ENCODE results near the gene ZBTB26. TPM values are rescaled to one million over a fixed set of nuclear protein-coding genes. Genes with fewer than 3 reads are reported as not detected.

The ZBTB26 gene
- total and polyA plus RNA-seq, 10 of the 15 experiments (the other 5 are each of a cell fraction or from before 2014, with no cell fraction given), result 1.8 to 19.5 (median 4.5) TPM

DNA sequence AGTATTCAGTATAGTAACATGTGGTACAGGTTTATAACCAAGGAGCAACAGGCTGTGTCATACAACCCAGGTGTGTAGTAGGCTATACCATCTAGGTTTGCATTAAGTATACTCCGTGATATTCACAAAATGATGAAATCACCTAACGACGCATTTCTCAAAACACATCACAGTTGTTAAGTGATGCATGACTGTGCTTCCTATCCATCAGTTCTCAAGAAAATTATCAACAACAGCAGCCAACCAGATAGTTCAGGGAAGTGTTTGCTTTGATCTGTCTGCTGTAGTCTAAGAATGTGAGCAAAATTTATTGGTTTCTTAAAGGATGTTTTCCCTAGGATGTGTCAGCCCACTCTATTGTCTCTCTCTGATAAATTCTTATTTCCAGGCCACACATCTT, 7.4 kb downstream of the ZBTB26 start:
- H2AFZ ChIP-seq (ENCODE audit: control insufficient read depth, low read depth, low read length), result no peak overlapping the region
- intact Hi-C loops (cut with micrococcal nuclease; ENCODE audit: unreplicated experiment) (no loop called here), in situ Hi-C loops (cut with MboI) (loop anchor here (25.0 kb wide), 1 partner anchor 1938 kb away; the partner anchor contains the start of genes ARPC5L, RPL35 and WDR38)
- TF ChIP-seq NBN (IDR thresholded peaks at IDR 0.05), result no peak
- no peak for TF ChIP-seq BRCA1 (IDR thresholded peaks at IDR 0.05; ENCODE audit: low read depth, low read length)
- peak; percentile 50; the same call in 1 of the 2 replicates for TF ChIP-seq CREM (IDR thresholded peaks at IDR 0.05; ENCODE audit: low read depth)
- peak; percentile 76; the same call in 1 of the 2 replicates for TF ChIP-seq CREB1 (IDR thresholded peaks at IDR 0.05; ENCODE audit: low read depth)
- TF ChIP-seq PAX5 (IDR thresholded peaks at IDR 0.05; ENCODE audit: borderline replicate concordance, low read depth, low read length), result peak; percentile 68; the same call in 1 of the 2 replicates
- no peak for TF ChIP-seq GABPA (IDR thresholded peaks at IDR 0.05; ENCODE audit: low read depth)
- H3K27ac ChIP-seq (ENCODE audit: control insufficient read depth, insufficient read depth), result no peak overlapping the region
- no peaks in the 10 kb centered on the region for H3K27me3 ChIP-seq (replicated peaks in 1 of 2; ENCODE audit: control insufficient read depth in 2 of 2, insufficient read depth in 2 of 2, low read length in 1 of 2)
- H3K4me1 ChIP-seq (ENCODE audit: control insufficient read depth, insufficient read depth, low read length), result no peaks in the 10 kb centered on the region
- H4K20me1 ChIP-seq (ENCODE audit: control insufficient read depth, insufficient read depth), result no peaks in the 10 kb centered on the region
- BruUV-seq (replicated peaks), result no TSS peak
- SMC1A ChIA-PET (ENCODE audit: uncharacterized antibody, unreplicated experiment), result interaction anchor here (1.0 to 1.6 kb wide), 3 partner anchors 63 to 75 kb away, joined by 4 read pairs; no protein-coding TSS in a partner anchor
- CTCF ChIA-PET, result interaction anchor here (0.6 to 1.6 kb wide), 5 partner anchors 11 to 95 kb away, joined by 3 to 6 read pairs (median 3); partner anchors contain the start of gene ZBTB6
- 1% methylated on average over 3 of the region's 3 CpGs for WGBS (ENCODE audit: insufficient coverage, insufficient replicate concordance, low lambda C conversion rate, missing lambda C conversion rate)
- POLR2A ChIA-PET, result interaction anchor here (1.4 kb wide), 1 partner anchor 17 kb away, joined by 5 read pairs; the partner anchor contains the start of gene RABGAP1
- H3K4me3 ChIP-seq, result no peak overlapping the region
- no peak overlapping the region for H3K4me2 ChIP-seq (ENCODE audit: control insufficient read depth, insufficient read depth)
- RAD21 ChIA-PET (ENCODE audit: unreplicated experiment), result interaction anchor here (1.1 kb wide), 1 partner anchor 67 kb away, joined by 6 read pairs; no protein-coding TSS in a partner anchor
- H3K9me3 ChIP-seq (replicated peaks; ENCODE audit: control insufficient read depth, insufficient read depth, low read length), result no peaks in the 10 kb centered on the region
- FAIRE-seq, result peak; percentile 56
- no peak for DNase-seq (ENCODE audit: low read depth, low spot score)
- peaks cover 0 to 4% of the 10 kb centered on the region in 2 experiments; a peak in 2 of 4 replicates for H3K36me3 ChIP-seq (ENCODE audit: control insufficient read depth in 2 of 2, insufficient read depth in 2 of 2, low read length in 1 of 2)
- H3K79me2 ChIP-seq (ENCODE audit: control insufficient read depth, insufficient read depth, low read length), result peaks cover 6% of the 10 kb centered on the region
- ATAC-seq, result peak; percentile 92
- H3K9ac ChIP-seq (ENCODE audit: control insufficient read depth, insufficient read depth, low read length), result no peak overlapping the region

DNA sequence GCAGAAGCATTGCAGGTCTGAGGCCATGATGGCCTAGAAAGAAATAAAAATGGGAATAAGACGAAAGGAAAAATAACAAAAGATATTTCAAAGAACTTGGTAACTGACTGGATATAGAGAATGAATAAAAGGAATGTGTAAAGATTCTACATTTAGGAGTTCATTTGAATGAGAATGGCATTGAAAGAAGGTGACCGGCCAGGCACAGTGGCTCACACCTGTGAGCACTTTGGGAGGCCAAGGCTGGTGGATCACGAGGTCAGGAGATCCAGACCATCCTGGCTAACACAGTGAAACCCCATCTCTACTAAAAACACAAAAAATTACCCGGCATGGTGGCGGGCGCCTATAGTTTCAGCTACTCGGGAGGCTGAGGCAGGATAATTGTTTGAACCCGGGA, 8.6 kb downstream of the ZBTB26 start:
- SMC1A ChIA-PET (ENCODE audit: uncharacterized antibody, unreplicated experiment), result interaction anchor here (1.1 to 1.5 kb wide), 3 partner anchors 19 to 74 kb away, joined by 3 to 4 read pairs (median 3); no protein-coding TSS in a partner anchor
- intact Hi-C loops (cut with micrococcal nuclease; ENCODE audit: unreplicated experiment), result no loop called here
- no peaks in the 10 kb centered on the region for H3K4me1 ChIP-seq (ENCODE audit: control insufficient read depth, insufficient read depth, low read length)
- peaks cover 0 to 9% of the 10 kb centered on the region in 2 experiments; a peak in 2 of 4 replicates for H3K36me3 ChIP-seq (ENCODE audit: control insufficient read depth in 2 of 2, insufficient read depth in 2 of 2, low read length in 1 of 2)
- no peak overlapping the region for H3K27ac ChIP-seq (ENCODE audit: control insufficient read depth, insufficient read depth)
- ATAC-seq (no peak), DNase-seq (ENCODE audit: low read depth, low spot score) (no peak), FAIRE-seq (no peak)
- H3K9ac ChIP-seq (ENCODE audit: control insufficient read depth, insufficient read depth, low read length), result no peak overlapping the region
- H3K79me2 ChIP-seq (ENCODE audit: control insufficient read depth, insufficient read depth, low read length), result peaks cover 2% of the 10 kb centered on the region
- H3K4me3 ChIP-seq, result no peak overlapping the region
- no peaks in the 10 kb centered on the region for H3K9me3 ChIP-seq (replicated peaks; ENCODE audit: control insufficient read depth, insufficient read depth, low read length)
- H2AFZ ChIP-seq (ENCODE audit: control insufficient read depth, low read depth, low read length), result no peak overlapping the region
- RAD21 ChIA-PET (ENCODE audit: unreplicated experiment), result no interaction called here
- BruUV-seq (replicated peaks), result no TSS peak
- H4K20me1 ChIP-seq (ENCODE audit: control insufficient read depth, insufficient read depth), result no peaks in the 10 kb centered on the region
- 91% methylated on average over 8 of the region's 8 CpGs for WGBS (ENCODE audit: insufficient coverage, insufficient replicate concordance, low lambda C conversion rate, missing lambda C conversion rate)
- no peak overlapping the region for H3K4me2 ChIP-seq (ENCODE audit: control insufficient read depth, insufficient read depth)
- POLR2A ChIA-PET, result interaction anchor here (1.4 kb wide), 1 partner anchor 18 kb away, joined by 5 read pairs; the partner anchor contains the start of gene RABGAP1
- no peaks in the 10 kb centered on the region for H3K27me3 ChIP-seq (replicated peaks in 1 of 2; ENCODE audit: control insufficient read depth in 2 of 2, insufficient read depth in 2 of 2, low read length in 1 of 2)
- CTCF ChIA-PET, result interaction anchor here (1.6 kb wide), 1 partner anchor 68 kb away, joined by 3 read pairs; no protein-coding TSS in a partner anchor
- TF ChIP-seq DPF2 (IDR thresholded peaks at IDR 0.05) (no peak), RFX5 (IDR thresholded peaks at IDR 0.05; ENCODE audit: low read depth, low read length) (no peak), SREBF2 (IDR thresholded peaks at IDR 0.05; ENCODE audit: low read length) (no peak), NFYB (IDR thresholded peaks at IDR 0.05; ENCODE audit: insufficient read depth, low read depth, low read length) (no peak)
- TF ChIP-seq, protein P1, sequence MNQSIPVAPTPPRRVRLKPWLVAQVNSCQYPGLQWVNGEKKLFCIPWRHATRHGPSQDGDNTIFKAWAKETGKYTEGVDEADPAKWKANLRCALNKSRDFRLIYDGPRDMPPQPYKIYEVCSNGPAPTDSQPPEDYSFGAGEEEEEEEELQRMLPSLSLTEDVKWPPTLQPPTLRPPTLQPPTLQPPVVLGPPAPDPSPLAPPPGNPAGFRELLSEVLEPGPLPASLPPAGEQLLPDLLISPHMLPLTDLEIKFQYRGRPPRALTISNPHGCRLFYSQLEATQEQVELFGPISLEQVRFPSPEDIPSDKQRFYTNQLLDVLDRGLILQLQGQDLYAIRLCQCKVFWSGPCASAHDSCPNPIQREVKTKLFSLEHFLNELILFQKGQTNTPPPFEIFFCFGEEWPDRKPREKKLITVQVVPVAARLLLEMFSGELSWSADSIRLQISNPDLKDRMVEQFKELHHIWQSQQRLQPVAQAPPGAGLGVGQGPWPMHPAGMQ (IDR thresholded peaks at IDR 0.05; ENCODE audit: borderline replicate concordance), result no peak
- TF ChIP-seq, protein P2, sequence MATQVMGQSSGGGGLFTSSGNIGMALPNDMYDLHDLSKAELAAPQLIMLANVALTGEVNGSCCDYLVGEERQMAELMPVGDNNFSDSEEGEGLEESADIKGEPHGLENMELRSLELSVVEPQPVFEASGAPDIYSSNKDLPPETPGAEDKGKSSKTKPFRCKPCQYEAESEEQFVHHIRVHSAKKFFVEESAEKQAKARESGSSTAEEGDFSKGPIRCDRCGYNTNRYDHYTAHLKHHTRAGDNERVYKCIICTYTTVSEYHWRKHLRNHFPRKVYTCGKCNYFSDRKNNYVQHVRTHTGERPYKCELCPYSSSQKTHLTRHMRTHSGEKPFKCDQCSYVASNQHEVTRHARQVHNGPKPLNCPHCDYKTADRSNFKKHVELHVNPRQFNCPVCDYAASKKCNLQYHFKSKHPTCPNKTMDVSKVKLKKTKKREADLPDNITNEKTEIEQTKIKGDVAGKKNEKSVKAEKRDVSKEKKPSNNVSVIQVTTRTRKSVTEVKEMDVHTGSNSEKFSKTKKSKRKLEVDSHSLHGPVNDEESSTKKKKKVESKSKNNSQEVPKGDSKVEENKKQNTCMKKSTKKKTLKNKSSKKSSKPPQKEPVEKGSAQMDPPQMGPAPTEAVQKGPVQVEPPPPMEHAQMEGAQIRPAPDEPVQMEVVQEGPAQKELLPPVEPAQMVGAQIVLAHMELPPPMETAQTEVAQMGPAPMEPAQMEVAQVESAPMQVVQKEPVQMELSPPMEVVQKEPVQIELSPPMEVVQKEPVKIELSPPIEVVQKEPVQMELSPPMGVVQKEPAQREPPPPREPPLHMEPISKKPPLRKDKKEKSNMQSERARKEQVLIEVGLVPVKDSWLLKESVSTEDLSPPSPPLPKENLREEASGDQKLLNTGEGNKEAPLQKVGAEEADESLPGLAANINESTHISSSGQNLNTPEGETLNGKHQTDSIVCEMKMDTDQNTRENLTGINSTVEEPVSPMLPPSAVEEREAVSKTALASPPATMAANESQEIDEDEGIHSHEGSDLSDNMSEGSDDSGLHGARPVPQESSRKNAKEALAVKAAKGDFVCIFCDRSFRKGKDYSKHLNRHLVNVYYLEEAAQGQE (IDR thresholded peaks at IDR 0.05; ENCODE audit: low read depth, low read length), result no peak
- in situ Hi-C loops (cut with MboI), result loop anchor here (25.0 kb wide), 1 partner anchor 1940 kb away; the partner anchor contains the start of genes ARPC5L, RPL35 and WDR38
